ENCODE data around the gene STX18. TPM values are rescaled to one million over a fixed set of nuclear protein-coding genes. Genes with fewer than 3 reads are reported as not detected.
"Not testable (repeated sequence)": the region's sequence is repeated elsewhere in the genome, so short reads cannot be mapped to it uniquely, and the experiment has no call there.

STX18 gene
- total RNA-seq, 1 donor from 2014 or later = 36.7 TPM

- H3K27me3 Mint-ChIP-seq (ENCODE audit: low read depth) = no peaks in the 10 kb centered on the region
- H3K4me3 Mint-ChIP-seq = no peak overlapping the region
- no peak for DNase-seq (ENCODE audit: low read depth, low spot score)
- peaks cover 22% of the 10 kb centered on the region for H3K4me1 Mint-ChIP-seq
- no peak for TF ChIP-seq CTCF (conservative IDR thresholded peaks at IDR 0.05)
- peak overlapping the region; percentile 83 for H3K27ac Mint-ChIP-seq (ENCODE audit: unreplicated experiment)
- H3K36me3 Mint-ChIP-seq (ENCODE audit: low read depth) = peaks cover 14% of the 10 kb centered on the region
- no peaks in the 10 kb centered on the region for H3K9me3 Mint-ChIP-seq
These were observed 70.7 kb downstream of the STX18 start for GRCh38 chr4:4471195-4471594.

DNA sequence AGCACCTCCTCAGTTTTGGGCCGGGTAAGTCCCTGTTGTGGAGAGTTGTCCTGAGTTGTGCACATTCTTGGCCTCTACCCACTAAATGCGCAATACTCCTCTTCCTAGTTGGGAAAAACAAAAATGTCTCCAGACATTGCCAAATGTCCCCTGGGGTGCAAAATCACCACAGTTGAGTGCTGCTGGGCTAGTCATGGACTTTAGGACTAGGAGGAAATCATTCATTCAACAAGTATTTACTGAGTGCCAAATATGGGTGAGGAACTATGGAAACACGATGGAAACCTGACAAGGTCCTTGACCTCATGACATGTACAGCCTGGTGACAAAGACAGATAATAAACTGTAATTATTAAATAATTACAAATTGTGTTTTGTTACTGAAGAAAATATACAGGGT is 71.6 kb downstream of the STX18 start:
- no peak for DNase-seq (ENCODE audit: low read depth, low spot score)
- Mint-ChIP-seq H3K4me3 (no peak overlapping the region), H3K9me3 (peaks cover 3% of the 10 kb centered on the region), H3K27ac (ENCODE audit: unreplicated experiment) (no peak overlapping the region), H3K36me3 (ENCODE audit: low read depth) (peaks cover 23% of the 10 kb centered on the region), H3K27me3 (ENCODE audit: low read depth) (no peaks in the 10 kb centered on the region), H3K4me1 (peaks cover 22% of the 10 kb centered on the region)
- TF ChIP-seq CTCF (conservative IDR thresholded peaks at IDR 0.05) = no peak

- H3K27me3 Mint-ChIP-seq (ENCODE audit: low read depth) = not testable (repeated sequence)
- H3K36me3 Mint-ChIP-seq (ENCODE audit: low read depth) = peaks cover 29% of the 10 kb centered on the region
These were observed 76.6 kb downstream of the STX18 start for GRCh38 chr4:4465238-4465637.

GRCh38 chr4:4462970-4463369 is 78.9 kb downstream of the STX18 start:
- no peak for DNase-seq (ENCODE audit: low read depth, low spot score)

More at GRCh38 chr4:4465238-4465637, 76.6 kb downstream of the STX18 start:
- H3K27ac Mint-ChIP-seq (ENCODE audit: unreplicated experiment); H3K4me1 Mint-ChIP-seq; H3K4me3 Mint-ChIP-seq; H3K9me3 Mint-ChIP-seq; DNase-seq (ENCODE audit: low read depth, low spot score): not testable (repeated sequence)

GRCh38 chr4:4461850-4462249 is 80.0 kb downstream of the STX18 start:
- DNase-seq (ENCODE audit: low read depth, low spot score) = no peak
- no peak overlapping the region for H3K4me3 Mint-ChIP-seq
- H3K36me3 Mint-ChIP-seq (ENCODE audit: low read depth) = peaks cover 23% of the 10 kb centered on the region
- H3K27me3 Mint-ChIP-seq (ENCODE audit: low read depth) = no peaks in the 10 kb centered on the region
- H3K4me1 Mint-ChIP-seq = peaks cover 7% of the 10 kb centered on the region
- no peak overlapping the region for H3K27ac Mint-ChIP-seq (ENCODE audit: unreplicated experiment)
- no peak for TF ChIP-seq CTCF (conservative IDR thresholded peaks at IDR 0.05)
- peaks cover 5% of the 10 kb centered on the region for H3K9me3 Mint-ChIP-seq

More at GRCh38 chr4:4462970-4463369, 78.9 kb downstream of the STX18 start:
- Mint-ChIP-seq H3K27me3 (ENCODE audit: low read depth) (no peaks in the 10 kb centered on the region), H3K9me3 (peaks cover 5% of the 10 kb centered on the region), H3K4me1 (peaks cover 7% of the 10 kb centered on the region), H3K27ac (ENCODE audit: unreplicated experiment) (no peak overlapping the region), H3K4me3 (no peak overlapping the region), H3K36me3 (ENCODE audit: low read depth) (peaks cover 29% of the 10 kb centered on the region)
- no peak for TF ChIP-seq CTCF (conservative IDR thresholded peaks at IDR 0.05)

DNA sequence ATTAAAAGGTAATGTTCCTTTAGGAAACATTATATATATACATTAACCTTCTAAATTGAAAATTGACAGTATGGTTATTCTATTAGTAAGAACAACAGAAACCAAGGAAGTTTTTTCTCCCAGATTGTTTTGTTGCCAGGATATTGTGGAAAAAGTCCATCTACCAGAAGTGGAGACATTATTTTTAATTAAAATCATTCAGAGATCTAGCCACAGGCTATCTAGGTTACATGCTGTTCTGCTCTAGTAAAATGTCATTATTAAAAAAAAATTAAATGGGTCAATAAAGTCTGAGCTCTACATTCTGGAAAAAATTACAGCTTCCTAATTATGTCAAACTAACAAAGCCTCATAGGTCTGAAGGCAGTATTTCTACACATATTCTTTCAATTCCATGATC is 80.7 kb downstream of the STX18 start:
- no peak overlapping the region for H3K27ac Mint-ChIP-seq (ENCODE audit: unreplicated experiment)
- TF ChIP-seq CTCF (conservative IDR thresholded peaks at IDR 0.05) = no peak
- peaks cover 7% of the 10 kb centered on the region for H3K4me1 Mint-ChIP-seq
- peaks cover 20% of the 10 kb centered on the region for H3K36me3 Mint-ChIP-seq (ENCODE audit: low read depth)
- peaks cover 5% of the 10 kb centered on the region for H3K9me3 Mint-ChIP-seq
- H3K4me3 Mint-ChIP-seq = no peak overlapping the region
- DNase-seq (ENCODE audit: low read depth, low spot score) = no peak
- H3K27me3 Mint-ChIP-seq (ENCODE audit: low read depth) = no peaks in the 10 kb centered on the region

All from neural crest cell (in vitro differentiated cells).